GOT3 (cell line): ENCODE measurements around the gene DPP8.
"Not testable (repeated sequence)": the region's sequence is repeated elsewhere in the genome, so short reads cannot be mapped to it uniquely, and the experiment has no call there.

ENCODE experiments used
- DNase-seq: peaks from one replicate; lab custom pipeline; 2025; ENCODE audit warnings: mixed read lengths; lab: John Stamatoyannopoulos, UW

The DPP8 gene

DNA sequence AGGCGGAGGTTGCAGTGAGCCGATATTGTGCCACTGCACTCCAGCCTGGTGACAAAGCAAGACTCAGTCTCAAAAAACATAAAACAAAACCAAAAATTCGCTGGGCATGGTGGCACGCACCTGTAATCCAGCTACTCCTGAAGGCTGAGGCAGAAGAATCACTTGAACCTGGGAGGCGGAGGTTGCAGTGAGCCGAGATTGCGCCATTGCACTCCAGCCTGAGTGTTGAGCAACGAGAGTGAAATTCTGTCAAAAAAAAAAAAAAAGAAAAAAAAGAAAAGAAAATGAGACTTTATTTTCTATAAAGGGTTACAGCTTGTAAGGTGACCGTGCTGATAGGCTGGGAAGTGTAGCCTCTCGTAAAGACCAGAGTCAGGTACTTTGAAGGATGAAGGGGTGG is 6.7 kb upstream of the DPP8 start:
- DNase-seq: no peak

DNA sequence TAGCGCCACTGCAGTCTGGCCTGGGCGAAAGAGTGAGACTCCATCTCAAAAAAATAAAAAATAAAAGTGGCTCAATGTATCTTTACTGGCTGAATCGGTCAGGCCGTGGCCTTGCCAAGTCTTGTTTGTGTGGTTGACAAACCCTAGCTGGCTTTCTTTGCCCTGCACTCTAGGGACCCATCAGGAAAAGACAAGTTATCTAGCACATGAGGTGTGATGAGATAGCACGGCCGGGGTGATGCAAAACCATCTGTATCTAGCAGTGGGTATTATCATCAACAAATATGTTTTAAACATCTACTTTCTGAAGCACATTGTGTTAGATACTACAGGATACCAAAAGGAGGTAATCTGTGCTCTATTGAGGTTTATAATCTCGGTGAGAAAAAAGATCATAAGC is 3.9 kb upstream of the DPP8 start:
- DNase-seq: no peak

DNA sequence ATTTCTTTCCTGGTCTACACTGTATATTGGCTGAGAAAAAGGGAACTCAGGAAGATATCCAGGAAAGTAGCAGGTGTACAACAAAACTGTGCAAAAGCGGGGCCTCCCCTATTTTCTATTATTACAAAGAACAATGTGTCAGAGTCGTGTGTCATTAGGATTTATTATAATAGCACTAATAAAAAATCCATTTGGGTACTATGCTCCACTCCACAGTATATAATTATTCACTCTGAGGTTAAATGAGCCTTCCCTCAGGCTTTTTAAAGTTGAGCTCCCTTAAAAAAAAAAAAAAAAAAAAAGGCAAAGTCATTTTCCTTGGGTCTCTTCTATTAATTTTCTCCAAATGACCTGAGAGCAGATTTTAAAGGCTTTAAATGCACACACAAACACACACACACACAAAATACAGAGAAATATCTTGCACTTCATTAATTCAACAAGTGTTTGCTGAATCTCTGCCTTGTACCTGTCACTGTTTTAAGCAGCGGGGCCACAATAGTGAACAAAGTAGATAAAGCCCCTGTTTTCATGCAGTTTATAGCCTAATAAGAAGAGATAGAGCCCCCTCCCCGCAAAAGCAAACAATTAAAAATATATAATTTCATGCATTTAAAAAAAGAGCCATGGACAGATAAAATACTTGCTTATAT is 1.3 kb upstream of the DPP8 start:
- no peak for DNase-seq

DNA sequence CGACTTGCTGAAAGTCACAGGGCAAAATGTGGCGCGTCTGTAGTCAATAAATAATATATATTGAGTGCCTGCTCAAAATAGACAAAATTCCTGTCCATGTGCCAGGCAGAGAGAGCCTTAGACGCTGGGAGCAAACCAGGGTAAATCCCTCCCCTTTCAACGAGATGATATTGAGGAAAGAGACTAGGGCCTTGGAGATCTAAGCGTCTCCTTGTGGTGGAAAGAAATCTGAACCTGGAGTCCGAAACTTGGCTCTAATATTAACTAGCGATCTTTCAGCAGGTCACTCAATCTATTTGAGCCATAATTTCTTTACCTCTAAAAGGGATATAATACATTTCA is 348 bp upstream of the DPP8 start:
- DNase-seq: no peak

DNA sequence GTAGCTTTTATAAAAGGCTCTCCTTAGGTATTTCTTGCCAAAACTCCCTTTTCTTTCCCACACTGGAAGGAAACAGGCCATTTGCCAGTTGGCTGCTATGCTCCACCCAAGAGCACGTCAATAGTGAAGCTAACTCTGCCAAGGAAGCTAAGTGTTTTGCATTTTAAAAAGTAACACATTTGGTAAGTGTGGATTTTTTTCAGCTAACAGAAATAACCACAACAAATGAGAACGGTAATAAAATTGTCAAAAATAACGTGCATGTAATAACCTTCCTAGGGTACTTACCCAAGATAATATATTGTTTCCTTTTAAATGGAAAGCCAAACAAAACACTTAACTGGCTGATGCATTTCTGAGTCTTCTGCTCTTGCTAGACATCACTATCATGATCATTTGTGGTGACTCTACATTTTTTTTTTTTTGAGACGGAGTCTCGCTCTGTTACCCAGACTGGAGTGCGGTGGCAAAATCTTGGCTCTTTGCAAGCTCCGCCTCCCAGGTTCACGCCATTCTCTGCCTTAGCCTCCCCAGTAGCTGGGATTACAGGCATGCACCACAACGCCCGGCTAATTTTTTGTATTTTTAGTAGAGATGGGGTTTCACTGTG is 4.6 kb downstream of the DPP8 start:
- DNase-seq: no peak

DNA sequence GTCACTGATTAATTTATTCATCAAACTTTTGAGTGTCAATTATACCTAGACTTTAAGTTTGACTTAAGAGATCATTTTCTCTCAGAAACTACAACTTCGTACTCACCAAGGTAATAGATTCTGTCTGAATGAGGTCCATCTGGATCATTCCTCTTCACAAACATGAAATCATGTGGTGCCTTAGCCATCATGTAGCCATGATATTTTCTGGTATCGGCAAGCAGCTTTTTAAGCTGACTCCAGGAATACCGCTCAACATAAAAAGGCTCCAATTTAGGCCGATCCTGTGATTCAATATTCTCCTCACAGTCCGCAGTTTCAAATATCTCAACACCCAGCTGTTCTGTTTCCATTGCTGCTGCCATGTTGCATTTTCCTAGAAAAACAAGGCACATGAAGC is 5.3 kb downstream of the DPP8 start:
- no peak for DNase-seq

DNA sequence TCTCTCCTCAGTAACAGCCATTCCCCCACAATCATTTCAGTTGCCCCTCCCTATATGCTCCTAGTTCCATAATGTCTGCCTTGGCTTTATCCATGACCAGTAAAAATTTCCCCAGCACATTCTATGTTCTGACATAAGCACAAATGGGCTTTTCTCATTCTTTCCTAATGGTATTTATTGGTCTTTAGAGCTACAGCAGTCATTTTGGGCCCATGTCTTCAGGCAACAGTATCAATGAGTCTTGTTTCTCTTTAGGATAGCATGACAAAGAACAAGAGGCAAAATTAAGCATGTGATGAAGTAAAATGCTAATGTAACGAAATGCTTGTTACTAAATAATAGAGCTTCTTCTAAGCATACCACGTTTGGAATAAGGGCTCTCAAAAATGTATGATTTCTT is 8.2 kb downstream of the DPP8 start:
- no peak for DNase-seq

DNA sequence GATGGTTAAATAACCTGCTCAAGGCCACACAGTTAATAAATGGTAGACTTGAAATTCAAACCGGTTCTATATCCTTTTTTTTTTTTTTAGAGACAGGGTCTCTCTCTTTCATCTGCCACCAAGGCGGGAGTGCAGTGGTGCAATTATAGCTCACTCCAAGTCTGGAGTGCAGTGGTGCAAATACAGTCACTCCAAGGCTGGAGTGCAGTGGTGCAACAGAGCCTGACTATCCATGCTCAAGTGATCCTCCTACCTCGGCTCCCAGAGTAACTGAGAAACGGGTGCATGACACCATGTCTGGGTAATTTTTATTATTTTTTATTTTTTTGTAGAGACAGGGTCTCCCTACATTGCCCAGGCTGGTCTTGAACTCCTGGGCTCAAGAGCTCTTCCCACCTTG is 23.4 kb downstream of the DPP8 start:
- DNase-seq: no peak

DNA sequence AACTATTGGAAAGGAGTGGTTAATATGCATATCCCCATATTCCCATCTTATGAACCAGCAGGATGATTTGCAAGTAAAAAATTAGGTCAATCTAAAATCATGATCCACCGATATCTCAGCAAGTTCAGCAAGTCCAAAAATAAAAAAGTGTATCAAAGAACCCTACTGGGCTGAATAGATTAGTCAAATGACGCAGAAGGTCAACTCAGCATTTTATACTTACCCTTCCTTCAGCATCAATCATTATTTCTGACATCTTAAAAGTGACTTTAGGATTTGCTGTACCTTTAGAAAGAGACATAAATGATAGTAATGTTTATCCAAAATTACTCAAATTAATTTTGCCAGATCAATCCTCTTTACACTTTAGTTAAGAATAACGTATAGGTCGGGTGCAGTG is 32.6 kb downstream of the DPP8 start:
- DNase-seq: no peak

DNA sequence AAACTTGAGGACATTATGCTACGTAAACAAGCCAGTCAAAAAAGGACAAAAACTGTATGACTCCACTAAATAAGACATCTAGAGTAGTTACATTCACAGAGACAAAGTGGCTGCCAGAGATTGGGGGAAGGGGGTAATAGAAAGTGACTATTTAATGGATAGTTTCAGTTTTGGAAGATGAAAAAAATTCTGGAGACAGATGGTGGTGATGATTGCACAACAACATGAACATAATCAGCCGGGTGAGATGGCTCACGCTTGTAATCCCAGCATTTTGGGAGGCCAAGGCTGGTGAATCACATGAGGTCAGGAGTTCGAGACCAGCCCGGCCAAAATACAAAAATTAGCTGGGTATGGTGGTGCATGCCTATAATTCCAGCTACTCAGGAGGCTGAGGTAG is 40.6 kb downstream of the DPP8 start:
- DNase-seq: no peak

DNA sequence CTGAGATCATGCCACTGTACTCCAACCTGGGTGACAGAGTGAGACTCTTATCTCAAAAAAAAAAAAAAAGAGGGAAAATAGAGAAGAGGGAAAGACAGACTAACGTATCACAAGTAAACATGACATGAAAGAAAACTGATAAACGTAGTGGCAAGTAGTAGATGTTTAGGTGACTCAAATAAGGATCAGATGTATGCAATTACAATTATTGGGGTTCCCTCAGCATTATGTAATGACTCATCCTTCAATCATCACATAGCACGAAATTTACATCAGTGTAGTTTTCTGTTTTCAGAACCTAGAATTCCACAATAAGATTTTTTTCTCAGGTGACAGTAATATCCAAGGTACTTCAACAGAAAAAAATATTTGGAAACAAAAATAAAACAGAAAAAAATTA is 46.6 kb downstream of the DPP8 start:
- no peak for DNase-seq

DNA sequence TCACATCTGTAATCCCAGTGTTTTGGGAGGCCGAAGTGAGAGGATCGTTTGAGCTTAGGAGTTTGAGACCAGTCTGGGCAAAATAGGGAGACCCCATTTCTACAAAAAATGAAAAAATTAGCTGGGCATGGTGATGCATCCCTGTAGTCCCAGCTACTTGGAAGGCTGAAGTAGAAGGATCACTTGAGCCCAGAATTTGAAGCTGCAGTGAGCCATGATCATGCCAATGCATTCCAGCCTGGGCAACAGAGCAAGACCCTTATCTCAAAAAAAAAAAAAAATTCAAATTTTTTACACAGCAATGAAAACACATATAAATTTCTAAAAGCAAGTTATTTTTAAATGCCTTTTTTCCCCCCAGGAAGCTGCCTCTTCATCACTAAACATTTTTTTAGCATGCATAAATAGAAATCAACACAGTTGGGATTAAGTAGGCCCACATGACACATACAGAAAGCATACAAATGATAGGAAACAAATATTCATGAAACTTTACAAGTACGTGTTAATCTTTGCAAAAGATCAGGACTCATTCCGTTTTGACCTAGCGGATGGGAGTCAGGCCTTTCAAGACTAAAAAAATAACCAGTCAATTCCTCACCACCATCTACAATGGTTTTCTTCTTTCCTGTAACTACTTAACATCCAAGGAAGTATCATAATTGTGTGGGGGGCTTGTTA is 49.1 kb downstream of the DPP8 start:
- no peak for DNase-seq

DNA sequence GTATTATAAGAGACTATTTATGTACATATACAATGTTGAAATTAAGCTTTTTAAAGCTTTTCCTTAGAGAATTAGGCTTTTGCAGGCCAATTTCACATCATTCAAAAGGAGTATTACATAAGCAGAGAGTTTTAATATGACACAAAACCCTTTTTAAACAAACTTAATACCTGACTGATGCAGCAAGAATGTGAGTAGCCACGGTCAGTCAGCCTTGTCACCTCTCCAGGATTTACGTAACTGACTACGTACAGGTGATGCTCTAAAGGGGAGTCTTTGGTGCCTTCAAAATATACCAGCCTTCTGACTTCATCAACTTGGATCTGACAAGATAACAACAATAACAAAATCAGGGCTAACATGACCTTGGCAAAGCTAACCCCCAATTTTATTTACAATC is 50.6 kb downstream of the DPP8 start:
- DNase-seq: no peak

DNA sequence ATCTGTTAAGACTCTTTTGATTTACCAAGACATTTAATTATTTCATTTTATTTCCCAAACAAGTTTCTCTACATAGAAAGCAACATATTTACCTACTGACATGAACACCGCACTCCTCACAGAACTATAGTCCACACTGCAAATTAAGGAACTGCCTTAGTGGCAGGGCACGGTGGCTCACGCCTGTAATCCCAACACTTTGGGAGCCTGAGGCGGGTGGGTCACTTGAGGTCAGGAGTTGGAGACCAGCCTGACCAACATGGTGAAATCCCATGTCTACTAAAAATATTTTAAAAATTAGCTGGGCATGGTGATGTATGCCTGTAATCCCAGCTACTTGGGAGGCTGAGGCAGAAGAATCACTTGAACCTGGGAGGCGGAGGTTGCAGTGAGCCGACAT is 54.4 kb downstream of the DPP8 start:
- not testable (repeated sequence) for DNase-seq

DNA sequence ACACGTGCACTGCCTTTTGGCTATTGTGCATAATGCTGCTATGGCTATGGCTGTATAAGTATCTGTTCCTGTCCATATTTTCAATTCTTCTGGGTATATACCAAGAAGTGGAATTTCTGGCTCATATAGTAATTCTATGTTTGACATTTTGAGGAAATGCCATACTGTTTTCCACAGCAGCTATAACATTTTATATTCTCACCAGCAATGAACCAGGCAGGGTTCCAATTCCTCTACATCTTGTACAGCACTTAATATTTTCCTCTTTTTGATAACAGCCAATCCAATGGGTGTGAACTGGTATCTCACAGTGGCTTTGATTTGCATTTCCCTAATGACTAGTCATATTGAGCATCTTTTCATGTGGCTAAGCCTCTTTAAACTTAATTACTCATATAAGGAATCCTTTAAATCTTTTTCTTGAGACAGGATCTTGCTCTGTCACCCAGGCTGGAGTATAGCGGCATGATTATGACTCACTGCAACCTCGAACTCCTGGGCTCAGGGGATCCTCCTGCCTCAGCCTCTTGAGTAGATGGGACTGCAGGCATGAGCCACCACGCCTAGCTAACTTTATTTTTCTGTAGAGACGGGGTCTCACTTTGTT is 56.6 kb downstream of the DPP8 start:
- no peak for DNase-seq

DNA sequence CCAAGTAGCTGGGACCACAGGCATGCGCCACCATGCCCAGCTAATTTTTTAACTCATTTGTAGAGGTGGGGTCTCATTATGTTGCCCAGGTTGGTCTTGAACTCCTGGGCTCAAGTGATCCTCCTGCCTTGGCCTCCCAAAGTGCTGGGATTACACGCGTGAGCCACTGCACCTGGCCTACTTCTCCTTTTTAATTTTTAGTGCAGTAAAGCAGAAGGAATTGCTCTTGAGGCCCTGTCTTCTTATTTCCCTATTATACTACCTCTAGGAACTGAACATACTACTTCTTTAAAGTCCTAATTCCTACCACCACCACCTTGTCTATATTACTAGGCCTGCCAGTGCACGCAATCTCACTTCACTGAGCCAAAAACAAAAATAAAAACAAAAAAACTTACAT is 62.2 kb downstream of the DPP8 start:
- not testable (repeated sequence) for DNase-seq

DNA sequence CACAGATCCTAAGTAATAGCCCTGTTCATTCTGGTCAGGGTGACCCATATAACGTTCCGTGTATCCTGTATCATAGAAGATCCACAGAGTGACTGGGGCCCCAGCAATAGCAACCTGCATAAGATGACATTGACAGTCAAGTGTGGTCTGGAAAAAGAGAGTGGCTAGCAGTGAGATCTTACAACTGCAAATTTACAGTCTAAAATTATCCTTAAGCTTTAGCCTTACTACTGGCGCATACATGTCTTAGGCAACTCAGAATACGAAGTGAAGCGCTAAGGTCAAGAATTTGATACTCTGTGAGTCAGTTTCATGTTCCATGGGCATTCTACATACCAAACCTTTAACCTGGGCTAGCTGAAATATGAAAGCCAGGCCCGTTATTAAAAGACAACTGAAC is 65.5 kb downstream of the DPP8 start:
- no peak for DNase-seq

DNA sequence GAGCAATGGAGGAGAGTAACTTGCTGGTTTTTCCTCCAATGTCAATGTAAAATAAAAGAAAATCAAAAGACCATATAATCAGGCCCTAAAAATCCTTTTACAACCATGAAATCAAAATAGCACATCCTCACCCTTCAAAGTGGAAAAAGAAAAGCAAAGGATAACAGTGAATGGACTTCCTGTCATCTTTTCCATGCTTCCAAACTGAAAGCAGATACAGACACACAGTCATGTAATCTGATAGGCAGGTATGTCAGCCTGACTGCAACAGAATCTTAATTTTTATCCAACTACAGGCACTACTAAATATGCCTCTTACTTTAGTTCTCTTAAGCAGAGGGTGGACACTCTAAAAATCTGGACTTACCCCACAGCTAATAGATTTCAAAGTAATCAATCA is 66.9 kb downstream of the DPP8 start:
- DNase-seq: no peak

DNA sequence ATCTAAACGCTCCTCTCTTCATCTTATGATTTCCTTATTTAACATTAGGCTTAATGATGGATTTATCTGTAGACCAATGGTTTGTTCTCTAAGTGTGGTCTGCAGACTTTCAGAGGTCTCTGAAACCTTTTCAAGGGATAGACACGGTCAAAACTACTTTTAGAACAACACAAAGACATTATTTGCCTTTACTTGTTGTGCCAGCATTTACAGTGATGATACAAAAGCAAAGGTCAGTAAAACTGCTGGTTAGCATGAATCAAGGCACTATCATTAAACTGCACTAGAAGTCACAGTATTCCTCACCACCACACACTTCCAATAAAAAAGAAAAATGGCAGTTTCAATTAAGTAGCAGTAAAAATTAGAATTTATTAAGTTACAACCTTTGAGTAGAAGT is 70.3 kb downstream of the DPP8 start:
- no peak for DNase-seq

DNA sequence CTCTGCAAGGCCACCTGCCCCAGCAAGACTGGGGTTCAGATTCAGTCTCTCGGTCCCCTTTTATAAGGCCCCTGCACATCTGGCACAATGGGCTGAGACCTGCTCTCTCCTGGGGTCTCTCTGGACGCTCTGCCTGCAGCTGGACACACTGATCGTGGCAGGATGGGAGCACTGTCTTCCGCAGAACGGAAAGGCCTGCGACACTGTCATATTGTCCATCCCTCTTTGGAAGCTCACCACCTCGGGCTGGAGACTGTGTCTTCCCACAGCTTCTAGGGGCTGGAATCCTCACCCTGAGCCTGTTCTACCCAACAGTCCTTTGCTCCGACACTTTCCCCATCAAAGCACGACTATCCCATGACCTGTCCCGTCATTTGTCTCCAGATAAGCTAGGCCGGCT is 83.3 kb downstream of the DPP8 start:
- no peak for DNase-seq

DNA sequence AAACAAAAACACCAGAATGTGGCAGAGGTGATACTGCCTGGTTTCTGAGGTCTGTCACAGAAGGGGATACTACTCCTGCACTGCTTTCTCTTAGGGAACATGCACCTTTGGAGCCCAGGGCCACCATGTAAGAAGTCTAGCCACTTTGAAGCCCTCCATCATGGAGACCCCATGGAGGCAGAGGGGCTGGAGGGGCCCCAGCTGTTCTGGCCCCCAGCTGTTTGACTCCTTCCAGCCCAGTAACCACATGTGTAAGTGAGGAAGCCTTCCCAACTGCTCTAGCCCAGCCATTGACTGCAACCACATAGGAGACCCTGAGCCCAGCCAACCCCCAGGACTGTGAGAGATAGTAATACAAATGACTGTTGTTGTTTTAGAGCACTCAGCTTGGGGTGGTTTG is 85.8 kb downstream of the DPP8 start:
- no peak for DNase-seq

DNA sequence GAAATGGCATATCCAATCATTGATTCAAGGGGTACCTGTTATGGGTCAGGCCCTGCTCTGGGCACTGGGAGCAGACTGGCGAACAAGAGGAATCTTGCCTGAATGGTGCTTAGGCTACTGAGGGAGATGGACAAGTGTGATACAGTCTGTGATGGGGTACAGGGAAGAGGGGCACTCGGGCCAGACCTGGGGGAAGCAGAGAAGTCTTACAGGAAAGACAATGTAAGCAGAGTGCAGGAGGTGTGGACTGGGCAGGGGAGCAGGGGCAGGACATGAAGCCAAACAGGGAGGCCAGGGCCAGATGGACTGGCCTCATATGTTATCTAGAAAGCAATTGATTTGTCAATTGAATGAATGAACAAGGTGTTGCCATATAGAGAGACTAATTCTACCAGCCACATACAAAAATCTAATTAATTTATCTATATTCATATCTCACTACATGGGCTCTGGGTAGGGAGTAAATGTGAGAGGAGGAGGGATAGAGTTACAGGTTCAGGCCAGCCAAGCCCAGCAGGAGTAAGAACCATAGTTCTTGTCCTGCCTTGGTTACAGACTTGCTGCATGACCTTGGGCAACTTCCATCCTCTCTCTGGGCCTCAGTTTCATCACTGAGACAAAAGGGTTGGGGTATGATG is 91.2 kb downstream of the DPP8 start:
- no peak for DNase-seq

DNA sequence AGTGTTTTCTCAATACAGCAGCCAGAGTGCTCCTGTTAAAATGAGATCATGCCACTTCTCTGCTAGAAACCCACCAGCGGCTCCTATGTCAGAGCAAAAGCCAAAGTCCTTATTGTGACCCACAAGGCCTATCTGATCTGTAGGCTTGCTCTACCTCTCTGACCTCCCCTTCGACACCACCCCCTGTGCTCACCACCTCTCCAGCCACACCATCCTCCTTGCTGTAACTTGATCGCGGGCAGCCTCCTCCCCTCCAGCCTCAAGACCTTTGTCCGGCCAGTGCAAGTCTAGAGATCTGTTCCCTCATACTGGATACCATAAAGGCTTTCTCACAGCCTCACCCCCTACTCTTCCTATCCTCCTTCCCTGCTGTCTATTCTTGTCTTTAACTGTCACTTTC is 92.8 kb downstream of the DPP8 start:
- DNase-seq: no peak
